Epithelial cell of proximal tubule (primary cell): ENCODE measurements around the gene HSF5. TPM values are rescaled to one million over a fixed set of nuclear protein-coding genes. Genes with fewer than 3 reads are reported as not detected.
A peak's percentile ranks its signal among the peaks of the same experiment; 100 is the strongest.

Experiments
- DNase-seq: peaks from one replicate; pipeline ENCODE4 v3.0.0-alpha.2; 2011; ENCODE audit warnings: low read depth
- H3K4me3 ChIP-seq: 2 replicates; pipeline ENCODE4 v1.5.1; 2011; ENCODE audit warnings: low read depth, mild to moderate bottlenecking, low read length
- CTCF ChIP-seq: conservative IDR thresholded peaks from 2 replicates; pipeline ENCODE4 v1.5.1; 2012; ENCODE audit warnings: low read depth, mild to moderate bottlenecking, low read length
- total RNA-seq: library from RNA; depleted of rRNA; stranded (reverse); fragments of >200 nt; gene quantifications from 2 replicates; pipeline ENCODE4 v1.2.3, GENCODE V29; 2015

HSF5 gene
- total RNA-seq, 1 donor from 2014 or later: 0.29 TPM

- no peak for DNase-seq
- H3K4me3 ChIP-seq: no peak overlapping the region
These were observed 45.5 kb upstream of the HSF5 start for GRCh38 chr17:58533616-58534188.

GRCh38 chr17:58532555-58532951 lies 44.3 kb upstream of the HSF5 start:
- peak overlapping the region; percentile 54 for H3K4me3 ChIP-seq
- TF ChIP-seq CTCF: no peak
- DNase-seq: no peak

More at GRCh38 chr17:58533616-58534188, 45.5 kb upstream of the HSF5 start:
- TF ChIP-seq CTCF: no peak

GRCh38 chr17:58531661-58532554 lies 43.7 kb upstream of the HSF5 start:
- H3K4me3 ChIP-seq: peak overlapping the region; percentile 54
- DNase-seq: no peak
- no peak for TF ChIP-seq CTCF

- TF ChIP-seq CTCF: no peak
- peak overlapping the region; percentile 54 for H3K4me3 ChIP-seq
These were observed 42.9 kb upstream of the HSF5 start for GRCh38 chr17:58531122-58531521.

GRCh38 chr17:58530655-58531054 lies 42.4 kb upstream of the HSF5 start:
- no peak for DNase-seq
- TF ChIP-seq CTCF: no peak
- no peak overlapping the region for H3K4me3 ChIP-seq

More at GRCh38 chr17:58531122-58531521, 42.9 kb upstream of the HSF5 start:
- DNase-seq: no peak

GRCh38 chr17:58529275-58529674 lies 41.1 kb upstream of the HSF5 start:
- TF ChIP-seq CTCF: no peak
- no peak overlapping the region for H3K4me3 ChIP-seq

More at GRCh38 chr17:58529275-58529674, 41.1 kb upstream of the HSF5 start:
- no peak for DNase-seq
